HG02970 (cell line): ENCODE results near the gene HOXC12.

ENCODE experiments used
- ATAC-seq: cut with Tn5 transposase; IDR thresholded peaks from one replicate; pipeline ENCODE4 v1.9.1; 2021; ENCODE audit warnings: mild to moderate bottlenecking, moderate library complexity, moderate number of reproducible peaks; ENCODE audit not compliant: unreplicated experiment, low FRiP score

Gene HOXC12

GRCh38 chr12:53971129-53971528 is 16.4 kb downstream of the HOXC12 start:
- no peak for ATAC-seq

- ATAC-seq: no peak
Measured at GRCh38 chr12:53971686-53972085, 17.0 kb downstream of the HOXC12 start.

- no peak for ATAC-seq
Measured at GRCh38 chr12:53972152-53972702, 17.5 kb downstream of the HOXC12 start.

GRCh38 chr12:53972722-53973235 is 18.1 kb downstream of the HOXC12 start, which contains the start of gene HOXC11:
Gene HOXC11 (plus strand): TSS chr12:53973126. CDS start chr12:53973242, 116 bp downstream.
- ATAC-seq: no peak

- no peak for ATAC-seq
Measured at GRCh38 chr12:53973236-53974042, 18.7 kb downstream of the HOXC12 start.

- ATAC-seq: no peak
Measured at GRCh38 chr12:53974084-53975063, 19.7 kb downstream of the HOXC12 start, which contains the start of gene HOTAIR. Gene HOTAIR (minus strand): TSS chr12:53974954.

GRCh38 chr12:53975064-53975471 is 20.4 kb downstream of the HOXC12 start:
- ATAC-seq: no peak

- ATAC-seq: no peak
Measured at GRCh38 chr12:53975479-53976152, 20.9 kb downstream of the HOXC12 start.

GRCh38 chr12:53976172-53976822 is 21.6 kb downstream of the HOXC12 start:
- ATAC-seq: no peak

- no peak for ATAC-seq
Measured at GRCh38 chr12:53976823-53977595, 22.3 kb downstream of the HOXC12 start.

- ATAC-seq: no peak
Measured at GRCh38 chr12:53977596-53978445, 23.1 kb downstream of the HOXC12 start.

- no peak for ATAC-seq
Measured at GRCh38 chr12:53978477-53979356, 24.0 kb downstream of the HOXC12 start.

- ATAC-seq: no peak
Measured at GRCh38 chr12:53980104-53980801, 25.6 kb downstream of the HOXC12 start.

GRCh38 chr12:53980802-53981496 is 26.2 kb downstream of the HOXC12 start:
- no peak for ATAC-seq

- no peak for ATAC-seq
Measured at GRCh38 chr12:53981634-53982565, 27.2 kb downstream of the HOXC12 start.
